GM13977 (cell line): Measurements from ENCODE around the gene TEAD2.

Experiments used
- DNase-seq: peaks from one replicate; pipeline ENCODE4 v3.0.0; 2012; ENCODE audit warnings: low spot score
- in situ Hi-C: fragments of 300-500 bp; cut with MboI; formaldehyde crosslinking; loops from one replicate; pipeline ENCODE4 v1.12.0; 2022; ENCODE audit warnings: low sequenced_read_pairs, low pct_unique_long_range_greater_than_20kb, mixed read lengths, inconsistent platforms; ENCODE audit not compliant: unreplicated experiment
- TF ChIP-seq, protein P1 (sequence below): IDR thresholded peaks from 2 replicates; pipeline ENCODE4 v1.5.1; 2012; ENCODE audit warnings: mild to moderate bottlenecking, control low read depth; ENCODE audit not compliant: insufficient read depth; ENCODE audit errors: extremely low read depth, missing control alignments

The TEAD2 gene

DNA sequence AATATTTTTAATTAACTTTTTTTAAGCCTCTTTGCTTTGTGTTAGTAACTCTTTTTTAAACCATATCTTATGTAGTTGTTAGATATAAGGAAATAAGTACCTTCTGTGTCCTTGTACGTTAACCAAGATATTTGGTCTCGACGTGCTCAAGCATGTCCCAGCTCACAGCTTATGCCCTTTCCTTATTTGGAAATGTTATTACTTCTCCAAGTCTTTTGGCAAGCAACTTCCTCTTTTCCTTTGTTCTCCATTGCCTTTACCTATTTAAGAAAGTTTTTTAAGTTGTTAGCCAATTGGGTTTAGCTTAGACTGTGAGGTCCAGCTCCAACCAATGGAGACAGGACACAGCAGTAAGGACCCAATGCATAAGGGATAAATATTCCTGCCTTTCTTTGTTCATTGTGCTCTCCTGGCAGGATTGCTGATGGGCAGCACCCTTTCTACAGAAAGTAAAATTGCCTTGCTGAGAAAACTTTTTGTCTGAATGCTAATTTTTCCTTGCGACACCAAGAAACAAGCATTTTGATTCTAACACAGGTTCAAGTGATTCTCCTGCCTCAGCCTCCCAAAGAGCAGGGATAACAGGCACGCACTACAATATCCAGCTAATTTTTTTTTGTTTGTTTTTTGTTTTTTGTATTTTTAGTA lies 6.6 kb upstream of the TEAD2 start:
- DNase-seq, result no peak
- TF ChIP-seq, protein P1, sequence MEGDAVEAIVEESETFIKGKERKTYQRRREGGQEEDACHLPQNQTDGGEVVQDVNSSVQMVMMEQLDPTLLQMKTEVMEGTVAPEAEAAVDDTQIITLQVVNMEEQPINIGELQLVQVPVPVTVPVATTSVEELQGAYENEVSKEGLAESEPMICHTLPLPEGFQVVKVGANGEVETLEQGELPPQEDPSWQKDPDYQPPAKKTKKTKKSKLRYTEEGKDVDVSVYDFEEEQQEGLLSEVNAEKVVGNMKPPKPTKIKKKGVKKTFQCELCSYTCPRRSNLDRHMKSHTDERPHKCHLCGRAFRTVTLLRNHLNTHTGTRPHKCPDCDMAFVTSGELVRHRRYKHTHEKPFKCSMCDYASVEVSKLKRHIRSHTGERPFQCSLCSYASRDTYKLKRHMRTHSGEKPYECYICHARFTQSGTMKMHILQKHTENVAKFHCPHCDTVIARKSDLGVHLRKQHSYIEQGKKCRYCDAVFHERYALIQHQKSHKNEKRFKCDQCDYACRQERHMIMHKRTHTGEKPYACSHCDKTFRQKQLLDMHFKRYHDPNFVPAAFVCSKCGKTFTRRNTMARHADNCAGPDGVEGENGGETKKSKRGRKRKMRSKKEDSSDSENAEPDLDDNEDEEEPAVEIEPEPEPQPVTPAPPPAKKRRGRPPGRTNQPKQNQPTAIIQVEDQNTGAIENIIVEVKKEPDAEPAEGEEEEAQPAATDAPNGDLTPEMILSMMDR, result no peak
- in situ Hi-C loops, result no loop called here

DNA sequence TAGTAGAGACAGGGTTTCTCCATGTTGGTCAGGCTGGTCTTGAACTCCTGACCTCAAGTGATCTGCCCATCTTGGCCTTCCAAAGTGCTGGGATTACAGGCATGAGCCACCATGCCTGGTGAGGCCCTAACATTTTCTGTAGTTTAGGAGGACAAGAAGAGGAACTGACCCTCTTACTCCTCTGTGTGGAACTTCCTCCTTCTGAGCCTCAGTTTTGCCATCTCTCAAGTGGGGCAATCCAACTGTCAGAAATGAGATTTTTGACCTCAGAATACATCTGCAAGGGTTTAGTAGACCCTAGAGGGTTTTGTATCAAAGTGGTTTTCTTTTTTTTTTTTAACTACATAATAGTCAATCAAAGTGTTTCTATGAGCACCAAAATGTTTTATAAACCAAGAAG lies 3.9 kb upstream of the TEAD2 start:
- DNase-seq, result no peak
- in situ Hi-C loops, result no loop called here
- TF ChIP-seq, protein P1, result no peak

DNA sequence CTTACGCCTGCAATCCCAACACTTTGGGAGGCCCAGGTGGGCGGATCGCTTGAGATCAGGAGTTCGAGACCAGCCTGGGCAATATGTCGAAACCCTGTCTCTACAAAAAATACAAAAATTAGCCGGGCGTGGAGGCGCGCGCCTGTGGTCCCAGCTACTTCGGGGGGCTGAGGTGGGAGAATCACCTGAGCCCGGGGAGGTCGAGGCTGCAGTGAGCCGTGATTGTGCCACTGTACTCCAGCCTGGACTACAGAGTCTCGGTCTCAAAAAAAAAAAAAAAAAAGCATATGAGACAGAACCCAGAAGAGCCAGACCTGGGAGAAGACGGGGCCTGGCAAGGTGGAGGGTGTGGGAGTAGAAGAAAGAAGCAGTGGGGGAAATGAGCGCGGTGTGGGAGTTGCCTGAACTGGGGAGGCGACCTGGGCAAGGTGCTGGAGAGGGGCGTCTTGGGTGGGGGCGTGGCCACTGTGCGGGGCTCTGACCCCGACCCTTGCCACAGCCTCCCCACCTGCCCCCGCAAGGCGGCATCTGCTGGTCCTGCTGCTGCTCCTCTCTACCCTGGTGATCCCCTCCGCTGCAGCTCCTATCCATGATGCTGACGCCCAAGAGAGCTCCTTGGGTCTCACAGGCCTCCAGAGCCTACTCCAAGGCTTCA lies 2.0 kb upstream of the TEAD2 start:
- no peak for DNase-seq
- in situ Hi-C loops, result no loop called here
- TF ChIP-seq, protein P1, result no peak

- TF ChIP-seq, protein P1, result no peak
Observed at GRCh38 chr19:49363268-49364082, 1.3 kb upstream of the TEAD2 start, which contains the start of gene DKKL1. TSS of gene DKKL1 (plus strand) at chr19:49363877. CDS start at chr19:49363999, 122 bp downstream.

GRCh38 chr19:49362929-49363267 lies 682 bp upstream of the TEAD2 start:
- peak; percentile 48 for DNase-seq
- in situ Hi-C loops, result no loop called here

More at GRCh38 chr19:49363268-49364082, 1.3 kb upstream of the TEAD2 start, which contains the start of gene DKKL1:
- in situ Hi-C loops, result no loop called here
- DNase-seq, result peak; percentile 92

GRCh38 chr19:49361438-49362047 lies 673 bp downstream of the TEAD2 start:
- peak; percentile 45 for DNase-seq
- TF ChIP-seq, protein P1, result no peak
- in situ Hi-C loops, result no loop called here

More at GRCh38 chr19:49362929-49363267, 682 bp upstream of the TEAD2 start:
- TF ChIP-seq, protein P1, result no peak
